NCI-H345 treated with DMSO at 0.1 percent for 48 hours (cell line): ENCODE measurements around the gene PDCD4.
A peak's percentile ranks its signal among the peaks of the same experiment; 100 is the strongest.
"Not testable (repeated sequence)": the region's sequence is repeated elsewhere in the genome, so short reads cannot be mapped to it uniquely, and the experiment has no call there.

Experiments used
- DNase-seq: peaks from one replicate; lab custom pipeline; 2025; ENCODE audit not compliant: unreplicated experiment; lab: John Stamatoyannopoulos, UW

PDCD4 gene

GRCh38 chr10:110880012-110880411, 8.3 kb downstream of the PDCD4 start:
- DNase-seq: no peak

DNA sequence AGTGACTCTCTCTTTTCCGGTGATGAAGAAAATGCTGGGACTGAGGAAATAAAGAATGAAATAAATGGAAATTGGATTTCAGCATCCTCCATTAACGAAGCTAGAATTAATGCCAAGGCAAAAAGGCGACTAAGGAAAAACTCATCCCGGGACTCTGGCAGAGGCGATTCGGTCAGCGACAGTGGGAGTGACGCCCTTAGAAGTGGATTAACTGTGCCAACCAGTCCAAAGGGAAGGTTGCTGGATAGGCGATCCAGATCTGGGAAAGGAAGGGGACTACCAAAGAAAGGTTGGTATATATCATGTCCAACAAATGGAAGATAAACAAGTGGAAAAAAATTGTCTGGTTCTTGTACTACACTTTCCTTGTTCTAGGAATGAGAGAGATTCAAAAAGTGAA, 9.5 kb downstream of the PDCD4 start:
- DNase-seq: no peak

DNA sequence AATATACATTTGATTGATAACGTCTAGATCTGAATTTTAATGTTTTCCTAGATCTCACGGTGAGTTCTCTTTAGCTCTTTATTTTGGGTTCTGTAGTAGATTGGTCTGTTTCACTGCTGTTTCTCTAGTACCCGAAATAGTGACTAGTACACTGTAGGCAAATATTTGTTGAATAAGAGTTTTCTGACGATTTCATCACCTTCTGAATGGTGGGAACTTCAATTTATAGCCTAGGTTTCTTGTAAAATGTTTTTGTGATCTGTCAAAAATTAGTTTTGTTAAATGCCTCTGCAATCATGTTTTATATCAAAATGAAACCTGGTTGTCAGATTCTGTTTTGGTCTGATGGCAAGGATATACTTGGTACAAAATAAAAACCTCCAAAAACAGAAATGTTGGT, 10.2 kb downstream of the PDCD4 start:
- DNase-seq: no peak

DNA sequence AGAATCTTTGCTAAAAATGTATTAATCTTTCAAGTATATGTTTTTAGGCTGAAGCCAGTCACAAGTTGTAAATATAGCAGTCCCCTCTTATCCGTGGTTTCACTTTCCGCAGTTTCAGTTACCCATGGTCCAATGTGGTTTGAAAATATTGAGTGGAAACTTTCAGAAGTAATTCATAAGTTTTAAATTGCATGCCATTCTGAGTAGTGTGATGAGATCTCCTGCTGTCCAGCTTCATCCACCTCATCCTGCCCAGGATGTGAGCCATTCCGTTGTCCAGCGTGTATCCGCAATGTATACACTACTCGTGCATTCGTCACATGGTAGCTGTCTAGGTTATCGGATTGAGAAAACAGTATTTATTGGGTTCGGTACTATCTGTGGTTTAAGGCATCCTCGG, 12.2 kb downstream of the PDCD4 start:
- no peak for DNase-seq

DNA sequence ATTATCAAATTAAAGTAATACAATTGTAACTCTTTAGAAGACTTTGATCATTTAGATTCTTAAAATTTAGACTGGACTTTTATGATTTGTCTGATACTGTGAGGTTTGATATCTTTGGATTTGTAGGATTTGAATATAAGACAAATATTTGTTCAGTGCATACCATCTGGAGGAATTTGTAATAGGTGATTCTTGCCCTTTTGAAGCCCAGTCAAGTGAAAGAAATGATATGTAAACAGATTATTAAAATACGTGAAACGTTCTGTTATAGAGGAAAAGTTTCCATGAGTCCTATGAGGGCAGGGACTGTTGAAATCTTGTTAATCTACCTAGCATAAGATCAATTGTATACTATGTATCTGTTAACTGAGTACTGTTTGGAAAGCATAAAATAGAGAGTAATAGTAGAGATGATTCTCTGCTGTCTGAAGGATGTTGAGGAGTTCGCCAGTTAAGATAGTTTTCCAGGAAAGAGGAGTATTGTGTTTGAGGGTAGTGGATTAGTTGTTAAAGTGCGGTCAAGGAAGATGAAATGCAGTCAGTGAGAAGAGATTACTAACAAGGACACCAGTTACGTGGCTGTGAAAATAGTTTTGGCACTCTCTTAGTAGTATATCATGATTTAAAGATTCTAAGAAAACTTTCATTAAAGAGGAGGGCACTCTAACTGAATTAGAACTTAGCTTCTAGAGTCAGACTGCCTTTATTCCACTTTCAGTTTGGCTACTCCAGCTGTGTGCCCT, 14.4 kb downstream of the PDCD4 start:
- no peak for DNase-seq

- DNase-seq: no peak
Observed at GRCh38 chr10:110887560-110887959, 15.8 kb downstream of the PDCD4 start.

GRCh38 chr10:110892602-110893288, 21.0 kb downstream of the PDCD4 start:
- no peak for DNase-seq

DNA sequence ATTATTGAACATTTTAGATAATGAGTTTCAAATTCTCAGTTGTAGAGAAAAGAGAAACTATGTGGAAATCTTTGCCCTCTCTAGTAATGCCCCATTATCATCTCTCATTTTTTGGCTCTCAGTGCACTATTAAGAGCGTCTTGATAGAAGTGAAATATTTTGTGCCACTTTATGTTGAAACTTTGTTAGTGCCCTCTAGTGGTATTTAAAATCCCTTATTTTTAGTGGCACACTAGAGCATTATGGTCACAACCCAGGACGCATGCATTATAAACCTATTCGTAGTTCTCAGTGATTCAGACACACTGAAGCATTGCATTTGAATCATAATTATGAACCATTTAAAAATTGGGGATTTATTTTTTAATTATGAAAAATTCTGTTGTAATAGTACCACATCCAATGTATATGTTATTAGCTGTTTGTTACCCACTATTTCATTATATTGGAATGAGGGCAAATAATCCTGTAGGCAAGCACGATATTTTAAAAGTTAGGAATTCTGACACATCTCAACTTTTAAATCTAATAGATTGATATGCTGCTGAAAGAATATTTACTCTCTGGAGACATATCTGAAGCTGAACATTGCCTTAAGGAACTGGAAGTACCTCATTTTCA, 21.9 kb downstream of the PDCD4 start:
- DNase-seq: peak; percentile 9

DNA sequence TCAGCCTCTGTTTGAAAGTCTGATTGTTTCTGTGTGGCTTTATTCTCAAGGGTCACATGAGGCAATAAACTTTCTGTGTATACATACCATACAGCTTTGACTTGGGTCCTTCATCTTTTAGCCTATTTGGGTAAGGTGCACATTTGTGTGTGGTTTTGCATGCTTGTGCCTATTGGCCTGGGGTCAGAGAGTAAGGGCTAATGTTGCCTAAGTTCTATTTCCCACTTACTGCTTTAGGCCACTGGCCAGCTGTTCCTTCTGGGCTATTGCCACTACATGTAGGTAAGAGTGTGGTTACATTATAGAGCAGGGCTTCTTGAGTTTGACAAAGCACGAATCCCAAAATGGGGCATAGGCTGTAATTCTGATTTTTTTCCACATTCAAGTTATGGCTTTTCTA, 25.5 kb downstream of the PDCD4 start:
- no peak for DNase-seq

DNA sequence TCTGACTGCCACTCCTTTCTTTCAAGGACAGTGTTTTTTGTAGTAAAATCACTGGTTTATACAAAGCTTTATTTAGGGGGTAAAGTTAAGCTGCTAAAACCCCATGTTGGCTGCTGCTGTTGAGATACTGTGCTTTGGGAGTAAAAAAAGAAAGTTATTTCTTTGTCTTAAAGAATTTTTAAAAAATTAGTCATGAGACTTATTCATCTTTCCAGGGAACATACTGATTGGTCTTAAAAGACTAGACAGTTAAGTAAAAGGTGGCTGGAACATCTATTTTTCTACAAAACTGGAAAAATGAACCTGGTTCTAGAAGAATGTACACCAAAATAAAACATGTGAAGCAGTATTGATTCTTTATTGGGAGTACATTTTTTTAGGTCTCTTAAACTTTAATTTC, 26.7 kb downstream of the PDCD4 start:
- DNase-seq: no peak

DNA sequence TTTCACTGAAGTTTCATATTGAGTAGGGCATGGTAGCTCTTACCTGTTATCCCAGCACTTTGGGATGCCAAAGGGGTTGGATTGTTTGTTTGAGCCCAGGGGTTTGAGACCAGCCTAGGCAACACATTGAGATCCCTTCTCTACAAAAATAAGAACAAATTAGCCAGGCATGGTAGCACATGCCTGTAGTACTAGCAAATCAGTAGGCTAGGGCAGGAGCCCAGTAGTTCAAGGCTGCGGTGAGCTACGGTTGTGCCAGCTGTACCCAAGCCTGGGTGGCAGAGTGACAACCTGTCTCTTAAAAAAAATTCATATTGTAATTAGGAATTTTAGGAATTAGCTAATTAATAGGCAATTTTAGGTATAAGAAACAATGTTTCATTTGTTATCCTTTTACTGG, 29.3 kb downstream of the PDCD4 start:
- DNase-seq: no peak

DNA sequence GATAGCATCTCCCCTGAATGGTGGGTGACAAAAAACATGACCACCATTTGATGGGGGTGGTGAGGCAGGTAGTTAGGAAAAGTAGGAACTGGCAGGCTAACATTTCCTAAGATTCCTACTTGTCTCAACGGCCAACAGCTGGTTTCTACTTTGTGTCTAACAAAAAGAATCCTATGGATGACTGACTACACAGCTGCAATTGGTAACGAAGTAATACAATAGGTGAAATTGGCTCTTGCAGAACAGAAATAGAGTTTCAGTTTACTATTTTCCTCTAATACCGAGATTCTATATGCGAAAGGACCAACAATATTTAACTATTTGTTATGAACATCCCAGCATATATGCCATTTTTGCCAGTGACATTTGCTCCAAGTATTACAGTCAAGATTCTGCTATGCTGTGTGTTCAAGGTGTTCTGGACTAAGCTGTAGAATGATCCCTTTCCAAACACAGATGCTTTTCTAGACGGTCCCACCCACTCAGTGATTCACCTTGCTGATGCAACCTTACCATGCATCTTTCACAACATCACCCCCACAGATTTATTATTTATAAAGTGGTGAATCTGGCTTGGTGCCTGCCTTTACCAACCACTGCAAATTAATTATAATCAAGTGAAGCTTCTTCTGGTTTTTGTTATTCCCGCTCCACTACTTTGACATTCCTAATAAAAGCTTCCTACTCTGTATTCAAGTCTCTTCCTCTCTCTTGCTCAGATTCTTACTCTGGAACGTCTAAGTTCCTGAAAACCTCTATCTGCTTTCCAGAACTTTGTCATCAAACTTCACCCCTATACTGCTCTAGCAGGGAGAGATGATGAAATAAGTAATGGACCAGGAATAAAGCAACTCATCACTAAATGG, 30.5 kb downstream of the PDCD4 start:
- DNase-seq: no peak

GRCh38 chr10:110903280-110904278, 31.9 kb downstream of the PDCD4 start:
- DNase-seq: no peak

DNA sequence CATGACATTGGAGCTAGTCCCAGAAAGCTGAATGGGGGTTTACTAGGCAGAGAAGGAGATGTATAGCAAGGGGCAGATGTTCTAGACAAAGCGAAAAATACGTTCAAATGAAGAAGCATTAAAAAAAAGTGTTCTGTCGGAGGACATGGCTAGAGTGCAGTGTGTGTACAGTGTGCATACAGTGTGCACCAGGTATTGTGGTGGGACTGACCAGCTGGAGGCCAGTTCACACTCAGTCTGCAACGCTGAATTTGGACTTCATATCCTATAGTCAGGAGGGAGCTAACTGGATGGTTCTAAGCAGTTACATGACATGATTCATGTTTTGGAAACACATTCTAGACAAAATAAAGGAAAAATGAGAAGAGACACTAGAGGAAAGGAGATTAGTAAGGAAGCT, 38.4 kb downstream of the PDCD4 start:
- DNase-seq: no peak

DNA sequence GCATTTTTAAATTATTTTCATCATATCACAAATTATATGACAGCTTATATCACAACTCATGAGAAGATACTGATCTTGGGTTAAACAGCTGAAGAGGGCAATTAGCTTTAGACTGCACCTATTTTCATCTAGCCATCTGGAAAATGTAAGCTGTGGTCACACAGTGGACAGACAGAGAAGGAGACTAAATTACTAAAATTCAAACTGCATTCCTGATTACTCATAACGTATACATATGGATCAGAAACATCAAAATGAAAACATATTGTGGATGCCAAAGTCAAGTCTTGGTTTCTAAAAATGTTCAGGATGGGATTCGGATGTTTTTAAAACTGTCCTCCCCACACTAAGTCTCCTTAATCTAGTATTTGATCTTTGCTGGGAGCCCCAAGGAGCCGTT, 40.6 kb downstream of the PDCD4 start:
- DNase-seq: no peak

DNA sequence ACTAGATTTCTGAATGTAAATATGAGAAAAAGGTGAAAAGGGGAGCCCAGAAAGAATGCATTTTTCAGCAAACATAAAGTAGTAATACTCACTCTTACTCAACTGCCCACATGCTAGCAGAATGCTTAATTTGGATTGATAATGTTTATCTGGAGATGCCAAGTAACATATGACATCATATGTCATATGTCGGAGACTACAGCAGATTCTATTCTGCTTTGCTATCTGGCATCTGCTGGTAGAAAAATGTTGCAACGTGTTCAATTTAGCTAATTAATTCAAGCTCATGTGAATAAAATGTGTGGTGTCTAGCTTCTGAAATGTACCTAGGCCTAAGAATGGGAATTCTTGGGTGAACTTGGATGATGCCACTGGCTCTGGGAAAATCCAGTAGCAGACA, 42.7 kb downstream of the PDCD4 start:
- no peak for DNase-seq

- DNase-seq: no peak
Observed at GRCh38 chr10:110915035-110915434, 43.3 kb downstream of the PDCD4 start.

GRCh38 chr10:110915600-110915999, 43.9 kb downstream of the PDCD4 start:
- DNase-seq: not testable (repeated sequence)

DNA sequence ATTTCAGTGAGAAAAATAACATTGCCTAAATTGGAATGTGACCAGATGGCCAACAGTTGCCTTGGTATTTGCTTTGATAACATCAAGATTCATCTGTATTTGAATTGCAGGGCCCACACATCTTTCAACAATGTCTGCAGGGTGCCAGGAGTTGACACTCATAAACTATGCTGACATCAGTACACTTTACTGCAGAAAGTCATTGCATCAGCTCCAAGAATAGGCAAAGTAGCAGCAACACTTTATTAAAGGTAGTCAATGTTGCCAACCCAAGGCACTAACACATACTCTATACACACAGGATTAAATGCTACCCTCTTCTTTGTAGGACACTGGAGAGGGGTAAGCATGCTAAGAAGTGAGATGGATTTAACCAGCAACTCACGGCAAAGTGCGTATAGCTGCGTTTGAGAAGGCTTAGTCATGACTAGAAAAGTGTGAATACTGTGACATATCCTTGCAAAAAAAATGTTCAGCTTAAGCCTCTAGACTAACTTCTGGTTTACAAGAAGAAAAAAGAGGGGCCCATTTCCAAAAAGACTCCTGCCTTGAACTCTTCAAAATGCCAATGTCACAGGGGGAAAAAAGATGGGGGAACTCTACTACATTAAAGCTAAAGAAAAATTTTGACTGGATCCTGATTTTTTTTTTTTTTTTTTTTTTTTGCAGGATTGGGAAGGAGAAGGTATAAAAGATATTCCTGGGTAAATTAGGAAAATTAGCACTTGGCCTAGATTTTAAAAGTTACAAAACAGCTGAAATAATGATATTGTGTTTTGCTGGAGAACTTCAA, 45.0 kb downstream of the PDCD4 start:
- no peak for DNase-seq
